Vagina (tissue), 2 donors: ENCODE measurements around the gene LAMP2.

Source experiments
- CTCF ChIP-seq, 3 experiments: fragments of 450-650 bp in 2 of 3; fragments of 200-600 bp in 1 of 3; sonication (generic) in 1 of 3; IDR thresholded peaks; one replicate each; pipeline ENCODE4 v1.5.1; 2017 to 2019; ENCODE audit warnings: antibody characterized with exemption in 3 of 3, mild to moderate bottlenecking in 2 of 3, moderate library complexity in 2 of 3
- POLR2A ChIP-seq, 2 donors: fragments of 450-650 bp; IDR thresholded peaks; one replicate each; pipeline ENCODE4 v1.6.1; 2017; ENCODE audit warnings: antibody characterized with exemption in 2 of 2, mild to moderate bottlenecking in 2 of 2, moderate library complexity in 2 of 2
- POLR2AphosphoS5 ChIP-seq, 2 donors: sonication (generic); formaldehyde crosslinking; IDR thresholded peaks; one replicate each; pipeline ENCODE4 v1.9.0; 2017; ENCODE audit warnings: antibody characterized with exemption in 2 of 2, mild to moderate bottlenecking in 2 of 2, low read depth in 1 of 2; ENCODE audit not compliant: insufficient read depth in 1 of 2

GRCh38 chrX:120463241-120463640 is 5.9 kb downstream of the LAMP2 start:
- TF ChIP-seq POLR2AphosphoS5 (IDR thresholded peaks at IDR 0.05; ENCODE audit: insufficient read depth in 1 of 2, low read depth in 1 of 2): no peak
- TF ChIP-seq CTCF (IDR thresholded peaks at IDR 0.05): no peak
- no peak for TF ChIP-seq POLR2A (IDR thresholded peaks at IDR 0.05)
